NCI-H82 treated with DMSO at 0.1 percent for 48 hours (cell line): Measurements from ENCODE around the gene SCGB1C2.

Experiments used
- DNase-seq: peaks from one replicate; lab custom pipeline; 2025; ENCODE audit not compliant: unreplicated experiment; lab: John Stamatoyannopoulos, UW

The SCGB1C2 gene

DNA sequence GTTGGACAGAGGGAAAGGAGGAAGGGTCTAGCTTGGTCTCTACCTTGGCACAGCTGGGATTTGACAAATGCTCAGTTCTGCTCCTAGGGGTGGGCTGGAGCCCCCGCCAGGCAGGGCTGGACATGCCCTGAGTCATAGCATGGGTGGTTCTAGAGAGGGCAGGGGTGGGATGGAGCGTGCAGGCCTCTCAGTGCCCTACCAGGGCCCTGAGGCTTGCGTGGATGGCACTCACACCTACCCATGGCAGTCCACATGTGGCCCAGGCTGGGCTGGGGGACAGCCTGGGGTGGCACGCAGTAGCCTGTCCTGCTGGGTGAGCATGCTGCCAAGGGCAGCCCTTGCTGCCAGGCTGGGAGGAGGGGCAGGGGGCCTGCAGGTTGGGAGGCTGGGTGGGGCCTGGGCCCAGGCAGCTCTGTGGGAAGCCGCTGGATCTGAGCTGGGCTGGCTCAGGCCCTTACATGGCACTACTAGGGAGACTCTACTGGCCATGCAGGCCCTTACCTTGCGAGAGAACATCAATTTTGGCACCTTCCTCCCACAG, 32.8 kb downstream of the SCGB1C2 start:
- DNase-seq: no peak

DNA sequence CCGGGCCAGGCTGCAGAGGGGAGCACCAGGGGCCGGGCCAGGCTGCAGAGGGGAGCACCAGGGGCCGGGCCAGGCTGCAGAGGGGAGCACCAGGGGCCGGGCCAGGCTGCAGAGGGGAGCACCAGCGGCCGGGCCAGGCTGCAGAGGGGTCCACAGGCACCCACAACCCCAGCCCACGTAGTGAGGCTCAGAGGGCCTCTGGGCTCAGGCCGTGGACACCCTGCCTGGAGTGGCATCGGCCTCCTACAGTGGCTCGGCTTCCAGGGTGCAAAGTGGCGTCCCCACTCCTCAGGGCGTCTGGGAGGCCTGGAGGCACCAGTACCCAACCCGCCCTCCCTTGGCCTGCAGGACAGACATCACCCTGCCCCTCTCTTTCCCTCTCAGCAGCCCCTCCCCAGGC, 34.5 kb downstream of the SCGB1C2 start:
- no peak for DNase-seq

DNA sequence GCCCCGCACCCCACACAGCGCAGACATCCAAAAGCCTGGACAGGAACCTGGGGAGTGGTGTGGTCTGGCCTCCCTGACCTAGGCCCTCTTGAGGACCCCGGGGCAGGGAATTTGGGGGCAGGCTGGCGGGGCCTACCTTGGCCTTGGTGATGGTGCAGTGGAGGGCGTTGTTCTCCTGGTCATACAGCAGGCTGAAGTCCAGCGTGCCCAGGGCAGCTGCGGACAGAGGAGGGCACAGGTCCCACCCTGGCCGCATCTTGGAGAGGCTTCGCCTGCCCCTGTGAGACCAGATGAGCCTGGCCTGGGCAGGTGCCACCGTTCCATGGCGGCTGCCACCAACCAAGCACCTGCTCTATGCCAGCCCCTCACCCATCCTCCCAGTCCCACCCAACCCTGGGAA, 35.0 kb downstream of the SCGB1C2 start:
- DNase-seq: no peak

DNA sequence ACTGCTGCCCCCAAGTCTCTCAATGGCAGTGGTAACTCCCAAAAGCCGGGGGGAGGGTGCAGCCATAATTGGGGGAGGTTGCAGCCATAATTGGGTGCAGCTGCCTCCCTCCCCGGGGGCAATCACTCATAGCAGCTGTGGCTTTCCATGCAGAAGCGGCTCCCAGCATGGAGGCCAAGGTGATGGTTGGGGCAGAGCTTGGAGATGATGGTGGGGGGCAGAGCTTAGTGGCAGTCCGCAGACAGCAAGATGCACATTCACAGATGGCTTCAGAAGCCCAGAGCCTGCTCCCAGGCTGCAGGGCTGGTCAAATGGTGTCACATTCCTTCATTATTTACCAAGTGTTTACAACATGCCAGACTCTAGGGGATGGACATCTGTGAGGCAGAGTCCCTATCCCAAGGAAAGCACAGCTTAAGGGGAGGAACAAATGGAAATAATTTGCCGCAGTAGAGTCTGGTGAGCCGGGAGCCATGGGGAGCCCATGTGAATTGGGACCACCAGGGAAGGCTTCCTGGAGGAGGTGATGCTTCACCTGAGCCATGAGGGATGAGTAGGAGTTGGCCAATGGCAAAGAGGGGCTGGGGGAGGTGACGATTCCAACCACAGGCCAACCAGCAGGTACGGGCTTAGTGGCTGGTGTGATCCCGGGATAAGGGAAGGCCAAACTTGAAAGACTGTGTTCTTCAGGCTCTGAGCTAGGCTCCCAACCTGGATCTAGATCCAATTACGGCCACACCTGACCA, 36.0 kb downstream of the SCGB1C2 start:
- DNase-seq: no peak

DNA sequence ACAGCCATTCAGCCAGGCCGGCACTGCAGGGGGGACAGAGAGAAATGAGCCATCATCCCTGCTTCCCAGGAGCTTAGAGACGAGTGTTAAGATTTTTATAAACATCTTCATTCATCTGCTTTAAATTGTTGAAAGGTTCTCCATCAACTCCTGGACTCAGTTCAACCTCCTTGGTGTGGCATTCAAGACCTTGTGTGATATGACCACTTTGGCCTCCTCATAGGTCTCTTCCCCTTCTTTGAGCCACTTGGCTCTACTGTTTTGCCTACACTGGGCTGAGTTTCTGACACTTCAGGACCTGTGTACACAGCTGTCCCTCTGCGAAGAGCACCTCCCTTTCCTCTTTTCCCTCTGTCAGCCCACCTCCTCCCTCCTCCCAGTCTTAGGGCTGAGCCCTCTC, 39.8 kb downstream of the SCGB1C2 start:
- DNase-seq: no peak

DNA sequence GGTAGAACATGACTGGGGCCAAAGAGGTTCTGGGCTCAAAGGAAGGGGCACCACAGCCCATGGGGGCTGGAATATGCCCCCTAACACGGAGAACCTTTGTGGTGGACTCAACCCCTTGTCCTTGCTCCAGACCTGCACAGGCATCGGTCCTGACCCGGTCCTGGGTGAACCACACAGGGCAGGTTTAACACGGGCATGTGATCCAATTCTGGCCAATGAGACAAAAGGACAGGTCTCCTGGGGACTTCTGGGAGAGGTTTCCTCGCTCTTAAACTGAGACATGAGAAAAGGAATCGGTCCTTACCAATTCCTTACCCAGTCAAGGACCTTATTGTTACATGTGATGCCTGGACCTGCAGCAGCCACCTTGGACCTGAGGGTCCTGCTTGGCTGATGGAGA, 40.4 kb downstream of the SCGB1C2 start:
- no peak for DNase-seq

DNA sequence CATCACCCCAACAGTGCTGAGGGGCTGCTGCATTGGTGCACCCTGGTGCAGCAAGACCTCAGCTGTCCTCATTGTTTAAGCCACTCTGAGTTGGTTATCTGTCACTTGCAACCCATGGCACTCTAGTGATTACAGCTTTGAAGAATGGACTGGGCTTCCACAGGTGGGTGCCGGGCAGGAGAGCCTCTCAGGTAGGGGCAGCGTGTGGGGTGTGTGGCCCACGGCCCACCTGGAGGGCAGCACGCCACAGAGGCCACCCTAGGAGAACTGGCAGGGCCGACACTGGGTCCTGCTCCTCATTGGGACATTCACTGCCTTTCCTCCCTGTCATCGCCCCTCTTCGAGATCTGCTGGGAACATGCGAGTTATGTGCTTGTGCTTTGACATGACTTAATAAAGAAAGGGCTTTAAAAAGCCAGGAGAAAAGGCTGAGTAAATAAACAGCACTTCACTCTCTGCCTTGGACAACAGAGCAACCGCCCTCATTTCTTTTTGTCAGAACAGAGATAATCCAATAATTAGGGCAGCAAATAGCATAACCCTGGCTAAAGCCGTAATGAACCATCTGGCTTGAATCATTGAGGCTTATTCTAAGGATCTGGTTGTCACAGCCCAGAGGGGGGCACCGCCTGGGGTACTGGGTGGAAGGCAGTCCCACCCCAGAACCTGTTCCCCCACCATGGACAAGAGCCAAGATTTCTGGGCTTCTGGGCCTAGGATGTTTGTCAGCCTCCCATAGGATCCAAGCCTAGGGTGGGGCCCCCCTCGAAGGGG, 41.1 kb downstream of the SCGB1C2 start:
- DNase-seq: peak; percentile 98

DNA sequence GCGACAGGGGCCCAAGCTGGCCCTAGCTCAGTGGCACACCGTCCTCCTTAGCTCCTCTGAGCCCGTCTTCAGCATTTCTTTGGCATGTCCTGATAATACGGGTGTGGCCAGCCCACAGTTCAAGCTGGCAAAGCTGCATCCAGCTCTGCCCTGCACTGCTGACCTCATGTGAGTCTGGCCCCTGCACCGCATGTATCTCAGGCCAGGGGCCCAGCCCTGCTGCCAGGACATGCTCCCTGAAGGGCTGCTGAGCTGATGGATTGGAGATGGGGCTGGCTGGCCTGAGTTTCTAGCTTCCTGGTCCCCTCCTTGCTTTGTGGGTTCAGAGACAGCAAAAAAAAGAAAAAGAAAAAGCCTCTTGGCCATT, 41.7 kb downstream of the SCGB1C2 start:
- DNase-seq: no peak

DNA sequence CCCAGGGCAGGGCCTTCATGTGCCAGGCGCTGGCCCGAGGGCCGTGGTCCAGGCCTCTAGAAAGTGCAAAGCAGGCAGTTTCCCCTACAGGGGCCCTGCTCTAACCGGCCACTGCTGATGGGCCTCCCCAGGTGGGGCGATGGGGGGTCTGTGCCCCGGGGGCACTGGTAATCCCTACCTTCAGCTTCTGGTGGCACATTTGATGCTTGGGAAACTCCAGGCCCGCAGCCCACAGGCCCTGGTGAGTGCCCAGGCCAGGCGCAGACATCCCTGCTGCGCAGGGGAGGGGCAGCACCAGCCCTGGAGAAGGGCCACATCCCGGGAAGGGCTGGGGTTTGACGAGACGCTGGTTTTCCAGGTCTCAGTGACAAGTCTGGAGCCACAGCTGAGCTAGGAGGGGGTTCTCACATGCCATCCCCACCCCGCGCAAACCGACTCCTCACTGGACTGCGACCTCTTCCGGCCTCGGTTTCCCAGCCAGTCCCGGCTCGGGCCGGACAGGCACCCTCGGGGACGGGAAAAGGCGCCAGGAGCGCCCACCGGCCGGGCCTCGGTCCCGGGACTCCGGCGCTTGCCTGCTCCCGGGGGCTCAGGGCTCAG, 42.5 kb downstream of the SCGB1C2 start:
- no peak for DNase-seq

DNA sequence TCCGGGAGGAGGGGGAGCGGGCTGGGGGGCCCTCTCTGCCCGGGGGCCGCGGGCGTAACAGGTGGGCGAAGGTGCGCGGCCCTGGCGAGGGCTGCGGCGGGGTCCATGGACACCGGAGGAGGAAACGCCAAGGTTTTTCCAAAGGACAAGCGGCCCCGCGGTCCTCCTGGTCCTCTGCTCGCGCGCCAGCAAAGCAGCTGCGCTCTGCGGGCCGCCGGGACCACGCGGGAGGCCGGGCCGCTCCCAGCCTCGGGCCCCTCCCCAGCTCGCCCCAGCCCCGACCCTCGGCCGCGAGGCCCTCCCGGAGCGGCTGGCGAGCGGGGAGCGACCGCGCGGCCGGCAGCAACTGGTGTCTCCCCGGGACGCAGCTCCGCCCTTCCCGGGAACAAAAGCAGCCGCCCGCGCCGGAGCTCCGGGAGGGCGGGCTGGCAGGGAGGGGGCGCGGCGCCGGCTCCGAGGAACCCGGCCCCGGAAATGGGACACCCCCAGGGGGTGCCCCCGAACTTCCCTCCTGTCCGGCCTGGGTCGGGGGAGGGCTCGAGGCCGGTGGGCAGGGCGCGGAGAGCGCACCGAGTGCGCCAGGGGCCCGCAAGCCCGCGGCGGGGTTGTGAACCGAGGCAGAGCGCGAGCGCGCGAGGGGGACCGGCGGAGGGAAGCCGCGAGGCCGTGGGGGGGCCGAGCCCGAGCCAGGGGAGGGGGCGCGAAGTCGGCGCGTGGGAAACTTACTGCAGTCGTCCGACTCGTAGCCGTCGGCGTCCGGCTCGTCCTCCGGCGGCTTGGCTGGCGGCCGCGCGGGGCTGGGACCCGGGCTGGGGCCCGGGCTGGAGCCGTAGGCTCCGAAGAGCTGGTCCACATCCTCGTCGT, 43.2 kb downstream of the SCGB1C2 start:
- DNase-seq: no peak

DNA sequence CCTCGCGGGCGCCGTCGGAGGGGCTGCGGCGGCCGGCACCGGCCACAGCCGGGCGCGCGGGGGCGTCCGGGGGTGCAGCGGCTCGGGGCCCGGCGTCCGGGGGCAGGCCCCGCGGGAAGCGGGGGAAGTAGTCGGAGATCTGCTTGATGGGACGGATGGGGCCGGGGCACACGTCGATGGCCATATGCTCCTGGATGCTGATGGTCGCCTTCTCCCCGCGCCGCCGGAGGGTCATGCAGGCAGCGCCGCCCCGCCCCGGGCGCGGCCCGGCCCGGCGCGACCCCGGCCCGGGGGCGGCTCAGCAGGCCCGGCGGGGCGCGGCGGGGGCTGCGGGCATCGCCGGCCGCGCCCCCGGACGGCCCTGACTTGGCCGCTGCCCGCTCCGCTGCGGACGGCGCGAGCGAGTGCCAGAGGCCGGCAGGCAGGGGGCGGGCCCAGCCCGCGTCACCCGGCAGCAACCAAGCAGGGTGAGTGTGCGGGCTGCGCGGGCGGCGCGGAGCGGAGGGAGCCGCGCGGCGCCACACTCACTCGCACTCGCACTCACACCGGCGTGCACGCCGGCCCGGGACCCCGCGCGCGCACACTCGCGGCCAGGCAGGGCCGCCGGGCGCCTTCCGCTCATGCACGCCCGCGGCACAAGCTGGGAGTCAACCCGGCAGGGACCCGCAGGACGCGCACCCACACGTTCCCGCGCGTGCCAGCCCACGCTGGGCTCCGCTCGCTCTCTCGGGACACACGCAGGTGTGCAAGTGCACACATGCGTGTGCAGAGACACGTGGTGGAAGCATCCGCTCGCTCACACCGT, 44.1 kb downstream of the SCGB1C2 start, which contains the start of gene DOC2B:
Gene DOC2B, minus strand, starts transcription at position 406 of the 805 bp plus-strand sequence. Its CDS starts 171 bp downstream, at position 235.
- DNase-seq: peak; percentile 25

DNA sequence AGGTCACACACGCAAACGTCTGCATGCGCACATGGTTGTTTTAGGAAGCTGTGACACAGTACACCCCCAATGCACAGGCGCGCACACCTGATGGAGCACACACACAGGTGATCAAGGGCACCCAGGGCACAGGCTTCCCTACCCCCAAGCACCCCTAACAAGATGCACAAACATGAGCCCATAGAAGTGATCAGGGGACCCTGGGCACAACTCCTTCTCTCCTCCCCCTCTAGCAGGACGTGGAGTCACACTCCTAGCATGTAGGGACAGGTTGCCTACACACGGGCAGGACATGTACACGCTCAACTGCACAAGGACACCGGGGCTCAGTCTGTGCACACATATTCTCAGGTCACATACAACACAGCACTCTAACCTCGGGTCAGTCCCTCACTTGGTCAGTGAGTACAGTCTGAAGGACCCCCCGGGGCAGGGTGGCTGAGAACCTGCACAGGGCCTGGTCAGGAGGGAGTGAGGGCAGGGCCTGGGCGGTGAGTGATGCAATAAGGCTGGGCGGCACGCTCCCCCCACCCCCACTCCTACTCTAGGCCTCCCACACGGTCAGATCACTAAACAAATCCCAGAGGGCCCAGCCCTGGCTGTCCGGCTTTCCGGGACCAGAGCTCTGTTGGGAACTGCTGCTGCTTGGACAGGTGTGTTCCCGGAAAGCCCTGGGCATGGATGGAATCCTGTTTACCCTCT, 44.8 kb downstream of the SCGB1C2 start:
- DNase-seq: peak; percentile 45

DNA sequence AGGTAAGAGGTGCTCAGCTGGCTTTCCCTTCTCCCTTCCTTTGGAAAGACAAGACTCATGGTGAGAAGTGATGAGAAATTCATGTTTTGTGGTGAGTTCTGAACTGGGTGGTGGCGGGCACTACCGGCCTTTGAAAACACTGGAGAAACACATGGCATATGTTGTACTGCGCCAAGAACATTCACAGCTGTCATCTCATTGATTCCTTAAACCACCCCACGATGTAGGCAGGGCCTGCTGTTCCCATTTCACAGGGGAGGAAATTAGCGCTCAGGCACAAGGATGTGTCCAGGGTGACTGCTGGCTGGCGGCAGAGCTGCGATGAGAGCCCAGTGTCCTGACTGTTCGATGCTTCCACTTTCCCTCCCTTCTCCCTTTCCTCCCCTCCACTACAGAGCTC, 45.7 kb downstream of the SCGB1C2 start:
- peak; percentile 62 for DNase-seq

DNA sequence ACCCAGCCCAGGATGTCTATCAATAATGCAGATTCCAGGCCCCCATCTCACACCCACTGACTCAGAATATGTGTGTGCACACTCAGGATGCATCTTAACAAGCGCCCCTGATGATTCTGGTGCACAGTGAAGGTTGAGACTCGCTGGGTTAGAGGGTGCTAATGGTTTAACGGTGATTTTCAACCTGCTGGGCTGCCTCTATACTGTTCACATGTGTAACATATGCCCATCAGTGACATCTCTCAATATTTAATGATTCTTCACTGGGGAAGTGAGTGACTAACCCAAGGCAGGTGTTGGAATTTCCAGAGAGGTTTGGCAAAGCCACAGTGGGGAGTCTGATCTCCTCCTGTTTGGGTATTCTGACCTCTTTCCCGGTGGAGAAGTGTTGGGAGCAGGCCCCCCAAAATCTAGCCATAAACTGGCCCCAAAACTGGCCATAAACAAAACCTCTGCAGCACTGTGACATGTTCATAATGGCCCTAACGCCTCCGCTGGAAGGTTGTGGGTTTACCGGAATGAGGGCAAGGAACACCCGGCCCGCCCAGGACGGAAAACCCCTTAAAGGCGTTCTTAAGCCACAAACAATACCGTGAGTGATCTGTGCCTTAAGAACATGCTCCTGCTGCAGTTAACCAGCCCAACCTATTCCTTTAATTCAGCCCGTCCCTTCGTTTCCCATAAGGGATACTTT, 48.2 kb downstream of the SCGB1C2 start:
- DNase-seq: no peak

DNA sequence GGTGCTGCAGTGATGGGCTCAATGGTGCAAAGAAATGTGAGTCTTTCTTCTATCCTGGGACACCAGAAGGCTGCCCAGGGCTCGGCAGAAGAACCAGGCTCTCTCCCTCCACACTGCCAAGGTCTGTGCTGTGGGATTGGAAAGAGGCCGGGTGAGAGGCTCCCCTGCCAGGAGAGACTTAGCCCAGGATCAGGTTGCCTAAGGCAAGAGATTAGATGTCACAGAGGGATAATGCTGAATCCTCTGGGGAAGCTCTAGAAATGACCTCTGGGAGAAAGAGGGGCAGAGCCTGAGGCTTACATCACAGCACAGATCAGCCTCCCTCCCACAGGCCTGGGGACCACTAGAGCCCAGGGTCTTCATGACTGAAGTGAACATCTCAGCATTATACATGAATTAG, 49.8 kb downstream of the SCGB1C2 start:
- peak; percentile 92 for DNase-seq
